Caki2 (cell line): ENCODE measurements around the gene KMT2C. TPM values are rescaled to one million over a fixed set of nuclear protein-coding genes. Genes with fewer than 3 reads are reported as not detected.

Experiments used
- DNase-seq: peaks from one replicate; pipeline ENCODE4 v3.0.0-alpha.2; 2015; ENCODE audit warnings: low read depth
- in situ Hi-C: cut with HindIII; loops from 2 replicates; pipeline ENCODE4 v1.10.0; 2016; ENCODE audit warnings: low sequenced_read_pairs, low pct_unique_long_range_greater_than_20kb, mixed read lengths
- total RNA-seq: library from RNA; depleted of rRNA; stranded (reverse); fragments of >200 nt; shearing (Covaris generic); gene quantifications from 2 replicates; pipeline ENCODE4 v1.2.3, GENCODE V29; 2014; ENCODE audit warnings: low replicate concordance

KMT2C gene
- total RNA-seq, 1 experiment from 2014 or later: 11.1 TPM

DNA sequence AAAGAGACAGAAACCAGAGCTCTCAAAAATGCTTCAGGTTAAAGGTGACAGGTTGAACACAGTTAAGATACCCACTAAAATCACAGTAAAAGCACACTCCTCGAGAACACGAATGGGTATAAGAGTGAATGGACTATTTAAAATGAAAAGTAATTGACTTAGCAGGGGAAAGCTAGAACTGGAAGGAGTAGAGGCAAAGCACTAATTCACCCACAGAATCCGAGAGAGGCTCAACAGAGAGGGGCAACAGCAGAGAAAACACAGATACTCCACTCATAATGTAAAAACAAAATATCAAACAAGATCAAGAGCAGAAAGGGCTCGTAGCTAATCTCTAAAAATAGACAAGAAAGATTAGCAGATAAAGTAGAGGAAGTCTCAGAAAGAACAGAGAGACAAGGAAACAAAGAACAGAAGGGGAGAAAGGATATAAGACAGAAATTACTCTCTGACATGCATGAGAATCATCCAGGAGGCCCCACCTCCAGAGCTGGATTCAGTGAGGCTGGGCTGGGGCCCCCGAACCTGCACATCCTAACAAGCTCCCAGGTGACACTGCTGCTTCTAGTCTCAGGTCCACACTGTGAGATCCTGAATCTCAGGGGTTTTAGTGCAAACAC lies 292.7 kb downstream of the KMT2C start:
- in situ Hi-C loops: no loop called here
- no peak for DNase-seq

- no peak for DNase-seq
- in situ Hi-C loops: no loop called here
These were observed 295.2 kb downstream of the KMT2C start for GRCh38 chr7:152140560-152140959.

- no peak for DNase-seq
- in situ Hi-C loops: no loop called here
These were observed 295.7 kb downstream of the KMT2C start for GRCh38 chr7:152140067-152140466.

GRCh38 chr7:152137476-152138025 lies 298.3 kb downstream of the KMT2C start:
- DNase-seq: no peak
- in situ Hi-C loops: no loop called here

DNA sequence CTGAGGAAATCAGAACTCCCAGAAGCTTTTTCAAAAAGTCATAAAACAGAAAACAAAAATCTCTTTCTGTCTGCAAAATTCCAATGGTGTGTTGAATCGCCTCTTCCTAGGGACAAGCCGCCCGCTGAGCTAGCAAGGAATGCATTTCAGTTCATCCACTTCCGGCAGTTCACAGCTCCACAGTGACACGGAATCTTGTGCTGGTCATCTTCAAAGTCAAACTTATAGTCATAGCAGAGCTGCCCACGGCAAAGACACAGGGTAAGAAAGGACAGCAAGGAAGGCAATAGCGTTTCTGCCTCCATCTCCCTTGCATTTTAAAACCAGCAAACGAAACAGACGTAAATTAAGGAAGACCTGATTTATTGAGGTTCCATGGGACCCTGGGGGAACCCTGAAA lies 299.1 kb downstream of the KMT2C start:
- no peak for DNase-seq
- in situ Hi-C loops: no loop called here

GRCh38 chr7:152133804-152134203 lies 302.0 kb downstream of the KMT2C start:
- no peak for DNase-seq
- in situ Hi-C loops: no loop called here

DNA sequence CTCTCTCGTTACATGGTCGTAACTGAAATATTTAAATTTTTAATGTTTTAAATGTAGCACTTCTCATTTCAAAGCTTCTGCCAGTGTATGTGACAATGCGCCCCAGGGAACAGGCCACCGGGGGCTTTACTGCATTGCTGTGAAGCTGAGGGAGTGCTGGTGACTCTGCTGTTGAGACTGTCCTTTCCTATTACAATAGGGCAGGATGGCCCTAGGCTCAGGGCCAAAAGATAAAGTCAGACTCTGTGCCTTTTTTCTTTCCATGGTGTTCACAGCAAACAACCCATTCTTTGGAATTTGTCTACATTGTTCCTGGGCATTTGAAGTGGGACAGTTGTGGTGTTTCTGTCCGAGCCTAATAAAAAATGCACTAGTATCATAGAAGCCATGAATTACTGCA lies 303.0 kb downstream of the KMT2C start:
- in situ Hi-C loops: no loop called here
- no peak for DNase-seq

GRCh38 chr7:152131981-152132494 lies 303.8 kb downstream of the KMT2C start:
- no peak for DNase-seq
- in situ Hi-C loops: no loop called here

GRCh38 chr7:152130658-152131590 lies 304.9 kb downstream of the KMT2C start:
- in situ Hi-C loops: no loop called here
- no peak for DNase-seq

DNA sequence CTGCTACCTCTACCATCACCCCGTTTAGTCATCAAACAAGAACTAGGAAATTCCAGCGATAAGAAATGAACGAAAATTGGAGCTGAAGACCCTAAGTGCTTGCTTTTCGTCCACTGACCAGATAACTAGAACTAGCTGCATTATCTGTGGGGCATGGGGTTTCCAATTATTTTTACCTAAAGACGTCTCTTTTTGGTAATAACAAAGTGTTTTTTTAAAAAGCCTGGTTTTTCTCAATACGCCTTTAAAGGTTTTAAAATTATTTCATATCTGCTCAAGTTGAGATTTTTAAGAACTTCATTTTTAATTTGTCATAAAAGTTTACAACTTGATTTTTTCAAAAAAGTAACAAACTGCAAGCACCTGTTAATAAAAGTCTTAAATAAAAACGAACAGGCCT lies 306.1 kb downstream of the KMT2C start:
- DNase-seq: no peak
- in situ Hi-C loops: no loop called here

GRCh38 chr7:152128741-152129461 lies 306.9 kb downstream of the KMT2C start:
- in situ Hi-C loops: no loop called here

GRCh38 chr7:152128252-152128651 lies 307.6 kb downstream of the KMT2C start:
- DNase-seq: no peak
- in situ Hi-C loops: no loop called here

More at GRCh38 chr7:152128741-152129461, 306.9 kb downstream of the KMT2C start:
- no peak for DNase-seq

- DNase-seq: no peak
- in situ Hi-C loops: no loop called here
These were observed 308.6 kb downstream of the KMT2C start for GRCh38 chr7:152127229-152127628.

DNA sequence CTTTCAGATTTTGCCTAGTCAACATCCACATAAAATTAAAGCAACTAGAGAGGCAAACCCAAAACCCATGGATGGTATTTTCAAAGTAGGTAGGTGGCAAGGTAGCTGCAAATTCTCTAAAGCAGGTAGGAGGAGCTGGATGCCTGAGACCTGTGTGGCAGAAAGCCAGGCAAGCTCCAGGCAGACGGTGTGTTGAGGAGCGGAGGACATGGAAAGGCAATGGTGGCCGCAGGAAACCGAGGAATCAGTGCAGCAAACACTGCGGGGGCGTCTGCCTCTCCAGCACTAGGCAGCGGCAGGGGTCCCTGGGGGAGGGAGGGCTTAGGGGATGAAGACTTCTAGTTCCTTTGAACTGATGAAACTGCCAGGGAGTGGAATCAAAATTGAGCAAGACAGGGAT lies 309.1 kb downstream of the KMT2C start:
- DNase-seq: no peak
- in situ Hi-C loops: no loop called here

- in situ Hi-C loops: no loop called here
- no peak for DNase-seq
These were observed 313.3 kb downstream of the KMT2C start for GRCh38 chr7:152122540-152122939.

DNA sequence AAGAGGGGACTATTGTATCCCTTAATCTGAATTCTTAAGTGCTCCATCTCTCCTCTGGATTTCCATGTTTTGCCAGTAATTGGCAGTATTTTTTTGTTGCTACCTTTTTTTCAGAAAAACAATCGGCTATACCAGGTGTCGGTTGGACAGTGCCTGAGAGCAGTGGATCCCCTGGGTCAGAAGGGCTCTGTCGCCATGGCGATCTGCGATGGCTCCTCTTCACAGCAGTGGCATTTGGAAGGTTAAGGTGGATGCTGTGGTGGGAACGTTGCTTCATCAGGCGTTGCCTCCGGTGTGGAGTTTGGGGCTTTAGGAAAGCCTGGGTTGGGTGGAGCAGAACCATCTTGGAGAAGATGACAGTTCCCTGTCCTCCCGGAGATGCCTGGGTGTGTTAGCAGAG lies 314.4 kb downstream of the KMT2C start:
- no peak for DNase-seq
- in situ Hi-C loops: no loop called here

DNA sequence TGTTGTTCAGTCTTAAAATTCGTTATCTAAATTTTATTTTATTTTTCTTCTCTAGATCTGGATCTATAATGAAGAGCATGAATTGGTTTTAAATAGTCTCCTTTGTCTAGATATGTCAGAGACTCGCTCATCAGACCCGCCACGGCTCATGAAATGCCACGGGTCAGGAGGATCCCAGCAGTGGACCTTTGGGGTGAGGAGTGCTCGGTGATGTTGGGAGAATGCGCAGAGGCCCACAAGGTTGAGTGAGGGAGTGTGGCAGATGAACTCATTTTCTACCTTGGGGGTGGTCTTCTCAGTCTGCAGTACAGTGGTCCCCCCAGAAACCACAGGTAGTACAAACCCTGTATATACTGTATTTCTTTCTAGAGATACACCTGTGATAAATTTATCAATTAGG lies 315.0 kb downstream of the KMT2C start:
- in situ Hi-C loops: no loop called here
- DNase-seq: no peak

DNA sequence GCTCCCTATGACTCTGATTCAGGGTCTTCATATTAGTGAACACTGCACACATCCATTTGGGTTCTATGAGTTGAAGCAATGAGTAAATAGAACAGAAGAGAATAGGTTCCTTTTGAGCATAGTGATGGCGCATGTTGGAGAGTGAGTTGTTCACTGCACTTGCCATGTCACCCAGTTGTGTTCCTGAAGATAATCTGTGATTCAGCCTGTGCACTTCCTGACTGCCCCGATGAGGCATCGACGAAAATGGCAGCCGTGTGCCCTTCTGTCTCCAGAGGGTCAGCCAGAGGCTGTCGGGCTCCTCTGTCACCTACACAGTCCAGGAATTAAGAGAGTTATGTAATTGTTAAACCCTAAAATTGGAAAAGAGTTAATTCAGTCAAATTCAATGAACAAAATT lies 315.6 kb downstream of the KMT2C start:
- DNase-seq: no peak
- in situ Hi-C loops: no loop called here

- no peak for DNase-seq
- in situ Hi-C loops: no loop called here
These were observed 318.4 kb downstream of the KMT2C start for GRCh38 chr7:152117356-152117755.
